MM.1S (cell line): ENCODE measurements around the gene SFXN5.

ENCODE experiments used
- EZH2phosphoT487 ChIP-seq: fragments of 300-600 bp; sonication (generic); IDR thresholded peaks from 2 replicates; pipeline ENCODE4 v1.6.1; 2018; ENCODE audit warnings: antibody characterized with exemption, low read length
- TF ChIP-seq, protein P1 (sequence below): fragments of 300-600 bp; sonication (generic); IDR thresholded peaks from 2 replicates; pipeline ENCODE4 v1.5.1; 2016; ENCODE audit warnings: antibody characterized with exemption, low read length, mixed read lengths

DNA sequence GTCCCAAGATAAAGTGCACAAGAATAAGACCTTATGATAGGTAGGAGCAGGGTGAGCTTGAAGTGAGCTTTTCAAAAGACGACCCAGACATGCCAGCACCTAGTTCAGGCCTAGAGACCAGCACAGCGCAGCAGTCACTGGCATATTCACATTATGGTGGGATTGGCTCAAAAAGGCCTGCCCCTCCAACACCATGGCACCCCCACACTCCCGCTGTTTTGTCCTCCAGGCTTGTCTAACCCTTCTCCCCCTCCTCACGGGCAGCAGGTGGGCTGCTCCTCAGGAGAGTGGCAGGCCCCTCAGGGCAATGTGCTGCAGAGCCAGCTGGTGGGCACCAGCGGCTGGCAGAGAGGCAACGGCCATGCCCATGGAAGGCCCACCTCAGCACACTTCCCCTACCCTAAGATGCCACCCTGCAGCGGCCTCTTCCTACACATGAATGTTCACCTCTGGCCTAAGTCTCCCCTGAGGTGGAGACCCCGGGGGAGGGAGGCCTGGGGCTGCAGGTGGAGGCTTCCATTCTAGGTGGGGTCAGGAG lies 128.6 kb downstream of the SFXN5 start:
- TF ChIP-seq, protein P1, sequence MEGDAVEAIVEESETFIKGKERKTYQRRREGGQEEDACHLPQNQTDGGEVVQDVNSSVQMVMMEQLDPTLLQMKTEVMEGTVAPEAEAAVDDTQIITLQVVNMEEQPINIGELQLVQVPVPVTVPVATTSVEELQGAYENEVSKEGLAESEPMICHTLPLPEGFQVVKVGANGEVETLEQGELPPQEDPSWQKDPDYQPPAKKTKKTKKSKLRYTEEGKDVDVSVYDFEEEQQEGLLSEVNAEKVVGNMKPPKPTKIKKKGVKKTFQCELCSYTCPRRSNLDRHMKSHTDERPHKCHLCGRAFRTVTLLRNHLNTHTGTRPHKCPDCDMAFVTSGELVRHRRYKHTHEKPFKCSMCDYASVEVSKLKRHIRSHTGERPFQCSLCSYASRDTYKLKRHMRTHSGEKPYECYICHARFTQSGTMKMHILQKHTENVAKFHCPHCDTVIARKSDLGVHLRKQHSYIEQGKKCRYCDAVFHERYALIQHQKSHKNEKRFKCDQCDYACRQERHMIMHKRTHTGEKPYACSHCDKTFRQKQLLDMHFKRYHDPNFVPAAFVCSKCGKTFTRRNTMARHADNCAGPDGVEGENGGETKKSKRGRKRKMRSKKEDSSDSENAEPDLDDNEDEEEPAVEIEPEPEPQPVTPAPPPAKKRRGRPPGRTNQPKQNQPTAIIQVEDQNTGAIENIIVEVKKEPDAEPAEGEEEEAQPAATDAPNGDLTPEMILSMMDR = no peak
- no peak for TF ChIP-seq EZH2phosphoT487
